ENCODE data around the gene LAMA4.
"Not testable (repeated sequence)": the region's sequence is repeated elsewhere in the genome, so short reads cannot be mapped to it uniquely, and the experiment has no call there.

The LAMA4 gene

DNA sequence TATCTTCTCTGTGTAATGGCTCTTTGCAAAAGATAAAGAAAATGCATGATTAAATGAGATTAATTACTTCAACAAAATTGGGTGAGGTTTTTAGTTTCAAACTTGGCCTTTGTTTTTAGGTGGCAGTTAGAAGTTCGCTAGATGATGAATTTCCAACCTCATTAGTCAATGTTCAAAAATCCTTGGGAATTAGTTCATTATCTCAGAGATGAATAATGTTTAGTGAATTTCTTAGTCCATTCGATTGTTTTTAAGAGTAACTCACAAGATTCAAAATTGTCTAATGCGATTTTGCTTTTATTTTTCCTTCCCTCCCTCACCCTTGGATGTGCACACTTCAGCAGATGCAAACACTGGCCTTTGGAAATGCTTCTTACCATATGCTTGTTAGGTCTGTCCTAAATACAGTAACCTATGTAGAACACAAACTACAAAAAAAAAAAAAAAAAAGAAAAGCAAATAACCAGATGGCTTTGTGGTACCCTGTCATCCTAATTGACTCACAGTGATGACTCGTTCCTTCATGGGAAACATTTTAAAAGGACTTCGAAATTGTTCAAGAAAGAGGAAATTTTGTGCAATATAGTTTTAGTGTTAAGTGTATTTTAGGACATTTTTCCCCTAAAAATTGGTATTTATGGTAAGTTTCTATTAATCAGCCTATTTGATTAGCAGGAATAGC is 100.3 kb downstream of the LAMA4 start:
- DNase-seq (ENCODE audit: low spot score) = no peak

GRCh38 chr6:112150363-112150762 is 104.0 kb downstream of the LAMA4 start:
- DNase-seq (ENCODE audit: low spot score) = no peak

DNA sequence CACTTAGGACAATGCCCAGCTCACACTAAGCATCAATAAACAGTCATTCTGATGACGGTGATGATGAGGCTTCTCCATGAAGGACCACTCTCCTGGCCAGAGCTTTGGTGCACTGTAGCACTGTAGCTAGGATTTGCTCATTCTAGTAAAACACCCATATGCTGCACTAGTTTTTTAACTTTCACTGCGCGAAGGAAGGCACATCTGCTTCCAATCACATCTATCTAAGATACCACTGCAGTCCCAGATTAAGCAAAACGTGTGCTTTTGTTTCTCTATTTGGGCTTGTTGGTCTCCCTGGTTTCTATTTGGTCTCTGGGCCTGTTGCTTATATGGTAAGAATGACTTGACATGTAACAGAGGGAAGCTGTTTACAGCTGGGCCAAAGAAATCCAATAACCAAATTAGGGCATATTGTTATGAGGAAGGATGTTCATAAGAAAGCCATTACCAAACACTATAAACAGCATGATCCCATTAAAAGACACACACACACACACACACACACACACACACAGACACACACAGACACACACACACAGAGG is 104.6 kb downstream of the LAMA4 start:
- no peak for DNase-seq (ENCODE audit: low spot score)

DNA sequence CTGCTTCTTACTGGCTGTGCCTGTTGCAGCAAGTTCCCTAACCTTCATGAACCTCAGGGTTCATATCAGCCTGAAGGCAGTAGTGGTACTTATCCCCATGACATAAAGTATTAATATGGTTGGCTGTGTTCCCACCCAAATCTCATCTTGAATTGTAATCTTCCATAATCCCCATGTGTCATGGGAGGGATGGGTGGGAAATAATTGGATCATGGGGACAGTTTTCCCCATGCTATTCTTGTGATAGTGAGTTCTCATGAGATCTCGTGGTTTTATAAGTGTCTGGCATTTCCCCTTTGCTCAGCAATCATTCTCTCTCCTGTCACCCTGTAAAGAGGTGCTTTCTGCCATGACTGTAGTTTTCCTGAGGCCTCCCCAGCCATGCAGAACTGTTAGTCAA is 105.1 kb downstream of the LAMA4 start:
- DNase-seq (ENCODE audit: low spot score) = no peak

- DNase-seq (ENCODE audit: low spot score) = no peak
Observed at GRCh38 chr6:112148103-112148502, 106.3 kb downstream of the LAMA4 start.

DNA sequence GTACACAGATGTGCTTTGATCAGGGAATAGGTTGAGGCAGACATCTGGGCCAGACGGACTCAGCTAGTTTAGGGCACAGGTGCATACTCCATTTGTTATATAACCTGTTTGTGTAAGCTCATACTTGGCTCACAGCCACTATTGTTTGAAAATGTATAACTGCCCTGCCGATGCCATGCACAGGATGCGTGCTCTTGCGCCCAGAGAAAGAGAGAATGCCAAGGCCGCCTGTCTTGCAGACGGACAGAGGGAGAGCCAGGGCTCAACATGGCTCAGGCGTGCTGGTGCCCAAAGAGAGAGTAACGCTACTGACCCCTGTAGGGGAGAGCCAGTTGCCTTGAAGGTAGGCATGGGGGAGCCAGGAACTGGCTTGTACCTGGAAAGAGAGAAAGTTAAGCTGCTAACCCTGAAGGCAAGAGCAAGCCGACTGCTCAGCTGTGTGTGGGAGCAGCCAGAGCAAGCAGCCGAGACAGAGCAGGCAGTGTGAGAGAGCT is 109.2 kb downstream of the LAMA4 start:
- no peak for DNase-seq (ENCODE audit: low spot score)

DNA sequence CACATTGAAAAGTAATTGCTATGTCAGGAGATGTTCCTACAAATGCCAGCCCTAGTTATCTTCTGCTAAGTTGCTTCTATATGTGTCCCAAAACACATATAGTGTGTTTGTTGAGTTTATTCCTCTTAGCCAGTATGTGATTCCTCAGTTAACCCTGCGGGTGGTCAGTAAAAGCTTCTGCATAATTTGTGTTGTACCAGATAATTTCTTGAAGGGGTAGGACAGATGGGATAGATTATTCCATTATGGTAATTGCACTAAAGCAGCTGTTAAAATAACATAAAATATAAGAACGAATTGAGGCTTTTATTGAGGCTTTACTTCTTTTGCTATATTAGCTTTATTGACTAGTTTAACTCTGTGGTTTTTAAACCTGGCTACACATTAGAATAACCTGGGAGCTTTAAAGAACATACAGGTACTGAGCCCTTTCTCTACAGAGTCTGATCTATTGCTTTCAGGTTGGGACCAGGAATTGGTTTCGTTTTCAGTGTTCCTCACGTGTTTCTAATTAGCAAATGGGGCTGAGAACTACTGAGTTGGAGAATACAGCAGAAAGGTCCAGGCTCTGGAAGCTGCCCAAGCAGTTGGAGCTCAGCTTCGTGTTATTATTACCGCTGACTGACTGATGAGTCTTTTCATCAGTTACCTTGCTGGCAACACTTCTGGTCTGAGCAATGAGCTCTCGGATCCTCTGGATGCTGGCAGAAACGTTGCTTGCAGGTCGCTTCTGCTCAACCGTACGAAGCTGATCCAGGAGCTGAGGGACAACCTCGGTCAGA is 110.0 kb downstream of the LAMA4 start:
- DNase-seq (ENCODE audit: low spot score) = no peak

DNA sequence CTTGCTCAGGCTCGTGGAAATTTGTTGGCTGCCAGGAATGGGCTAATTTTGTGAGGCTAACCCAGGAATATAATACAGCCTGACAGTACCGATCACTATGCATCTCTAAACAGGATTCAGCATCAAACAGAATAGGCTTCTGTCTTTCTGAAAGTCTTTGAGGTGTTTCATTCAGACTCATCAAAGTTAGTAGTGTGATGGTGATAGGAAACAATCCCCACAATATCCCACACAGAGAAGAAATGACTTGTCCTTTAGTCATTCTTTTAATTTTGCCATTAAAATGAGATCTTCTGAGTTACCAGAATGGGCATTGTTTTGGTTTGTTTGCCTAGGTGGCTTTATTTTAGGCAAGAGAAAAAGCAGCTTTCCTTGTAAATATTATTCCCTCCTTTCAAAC is 112.7 kb downstream of the LAMA4 start:
- no peak for DNase-seq (ENCODE audit: low spot score)

- DNase-seq (ENCODE audit: low spot score) = no peak
Observed at GRCh38 chr6:112139052-112139451, 115.3 kb downstream of the LAMA4 start.

DNA sequence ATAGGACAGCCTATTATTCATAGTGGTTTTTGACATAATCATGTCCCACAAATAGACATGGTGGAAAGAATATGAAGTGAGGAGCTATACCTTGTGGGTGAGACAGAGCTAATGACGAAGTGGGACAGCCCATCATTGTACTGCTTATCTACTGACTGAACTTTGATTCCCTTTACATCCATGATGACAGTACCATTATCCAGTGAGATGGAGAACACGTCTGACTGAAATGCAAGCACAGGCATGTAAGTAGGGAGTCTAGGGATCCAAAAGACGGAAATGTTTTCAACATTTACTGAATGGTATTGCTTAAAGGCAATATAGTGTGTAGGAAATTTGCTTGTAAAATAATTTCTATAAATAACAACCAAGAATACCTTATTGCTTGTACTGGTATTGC is 123.5 kb downstream of the LAMA4 start:
- no peak for DNase-seq (ENCODE audit: low spot score)

DNA sequence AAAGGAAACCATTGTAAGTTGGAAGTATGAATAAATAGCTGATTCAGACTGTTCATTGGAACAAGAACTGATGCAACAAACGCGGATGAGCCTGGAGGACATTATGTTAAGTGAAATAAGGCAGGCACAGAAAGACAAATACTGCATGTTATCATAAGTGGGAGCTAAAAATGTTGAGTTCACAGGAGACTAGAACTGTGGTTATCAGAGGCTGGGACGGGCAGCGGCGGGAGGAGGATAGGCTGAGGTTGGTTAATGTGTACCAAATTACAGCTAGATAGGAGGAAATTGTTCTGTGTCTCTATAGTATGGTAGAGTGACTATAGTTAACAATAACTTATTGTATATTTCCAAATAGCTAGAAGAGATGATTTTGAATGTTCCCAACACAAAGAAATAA is 126.2 kb downstream of the LAMA4 start:
- DNase-seq (ENCODE audit: low spot score) = no peak

DNA sequence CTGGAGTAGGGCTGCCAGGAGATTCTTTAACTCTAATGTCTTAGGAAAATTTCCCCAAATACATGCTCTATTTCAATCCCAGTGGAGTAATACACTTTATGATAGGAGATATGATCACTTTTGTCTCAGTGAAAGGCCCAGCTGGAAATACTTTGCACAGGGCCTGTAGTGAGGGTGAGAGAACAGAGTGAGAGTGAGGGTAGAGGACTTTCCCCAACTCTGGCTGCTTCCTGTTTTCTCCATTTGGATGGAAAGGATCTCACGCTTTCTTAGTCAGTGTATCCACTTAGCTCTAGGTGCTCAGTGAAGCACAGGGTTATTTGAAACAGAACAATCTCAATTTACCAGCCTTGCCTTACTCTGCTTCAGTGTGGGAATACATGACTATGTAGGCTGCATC is 130.4 kb downstream of the LAMA4 start:
- no peak for DNase-seq (ENCODE audit: low spot score)

DNA sequence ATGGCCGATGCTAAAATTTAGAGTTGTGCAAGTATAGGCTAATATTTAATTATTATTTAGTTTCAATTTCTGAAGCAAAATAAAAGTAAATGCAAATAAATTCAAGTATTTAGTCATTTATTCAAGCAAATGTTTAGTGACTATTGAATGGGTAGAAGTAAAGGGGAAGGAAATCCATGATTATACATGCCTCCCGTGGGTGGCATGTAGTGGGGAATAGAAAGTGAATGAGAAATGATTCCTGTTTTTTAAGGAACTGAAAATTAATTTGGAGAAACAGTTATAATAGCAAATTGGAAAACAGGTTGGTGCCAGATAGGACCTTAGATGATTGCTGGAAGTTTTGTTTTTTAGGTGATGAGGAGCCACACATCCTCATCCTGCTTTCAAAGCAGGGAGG is 131.6 kb downstream of the LAMA4 start:
- DNase-seq (ENCODE audit: low spot score) = no peak

- no peak for DNase-seq (ENCODE audit: low spot score)
Observed at GRCh38 chr6:112118034-112118433, 136.3 kb downstream of the LAMA4 start.

DNA sequence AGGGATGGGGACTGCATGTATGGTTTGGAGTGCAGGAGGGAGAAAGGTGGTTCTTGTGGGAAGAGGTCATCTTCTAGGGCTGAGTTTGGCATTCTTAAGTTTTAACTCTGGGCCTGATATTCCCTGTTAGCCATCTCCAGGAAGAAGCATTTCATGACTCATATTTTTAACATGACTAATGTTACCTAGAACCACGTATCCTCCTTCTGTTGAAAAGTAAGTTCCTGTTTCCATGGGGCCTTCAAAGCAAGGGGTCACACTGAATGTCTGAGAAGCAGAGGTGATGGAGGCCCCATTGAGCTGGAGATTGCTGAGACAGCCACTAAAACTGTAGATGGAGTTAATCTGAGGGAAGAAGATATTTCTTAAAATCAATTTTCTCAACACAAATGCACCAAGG is 136.8 kb downstream of the LAMA4 start:
- DNase-seq (ENCODE audit: low spot score) = no peak

- DNase-seq (ENCODE audit: low spot score) = no peak
Observed at GRCh38 chr6:112116221-112116620, 138.1 kb downstream of the LAMA4 start.

DNA sequence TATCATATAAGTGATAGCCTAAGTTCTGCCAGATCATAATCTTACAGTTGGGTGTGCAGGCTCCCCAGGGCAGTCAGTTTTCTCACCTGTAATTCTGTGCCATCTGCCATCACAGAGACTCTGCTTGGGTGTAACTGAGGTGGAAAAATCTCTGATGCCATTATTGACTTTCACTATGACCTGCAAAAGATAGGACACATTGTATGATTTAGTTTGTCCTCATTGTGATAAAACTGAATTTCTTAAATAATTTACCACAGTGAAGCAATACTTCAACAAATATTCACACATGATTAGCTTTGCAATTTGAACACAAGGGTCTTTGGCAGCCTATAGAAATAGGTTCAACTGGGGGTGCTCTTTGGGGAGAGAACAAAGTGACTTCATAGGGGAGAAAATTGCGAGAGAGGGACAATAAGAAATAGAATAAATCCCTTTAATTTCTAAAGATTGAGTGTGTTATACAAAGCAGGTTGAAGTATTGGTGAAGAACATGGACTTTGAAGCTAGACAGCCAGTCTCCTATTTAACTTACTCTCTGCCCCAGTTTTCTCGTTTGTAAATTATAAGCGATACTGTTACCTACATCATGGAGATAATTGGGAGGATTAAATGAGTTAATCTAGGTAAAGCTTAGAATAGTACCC is 139.7 kb downstream of the LAMA4 start:
- DNase-seq (ENCODE audit: low spot score) = no peak

GRCh38 chr6:112113918-112114317 is 140.4 kb downstream of the LAMA4 start:
- DNase-seq (ENCODE audit: low spot score) = no peak

GRCh38 chr6:112113431-112113830 is 140.9 kb downstream of the LAMA4 start:
- DNase-seq (ENCODE audit: low spot score) = no peak

GRCh38 chr6:112109262-112109661 is 145.1 kb downstream of the LAMA4 start:
- no peak for DNase-seq (ENCODE audit: low spot score)

GRCh38 chr6:112106562-112106961 is 147.8 kb downstream of the LAMA4 start:
- no peak for DNase-seq (ENCODE audit: low spot score)

GRCh38 chr6:112106026-112106425 is 148.3 kb downstream of the LAMA4 start:
- not testable (repeated sequence) for DNase-seq (ENCODE audit: low spot score)

- DNase-seq (ENCODE audit: low spot score) = no peak
Observed at GRCh38 chr6:112100561-112100960, 153.8 kb downstream of the LAMA4 start.
